ENCODE data around the gene ATP6AP1.

The ATP6AP1 gene

GRCh38 chrX:154419189-154419588, 9.3 kb upstream of the ATP6AP1 start:
- in situ Hi-C loops (cut with HindIII; ENCODE audit: low pct_ligation_motif_present, low pct_unique_long_range_greater_than_20kb, low sequenced_read_pairs), result no loop called here

DNA sequence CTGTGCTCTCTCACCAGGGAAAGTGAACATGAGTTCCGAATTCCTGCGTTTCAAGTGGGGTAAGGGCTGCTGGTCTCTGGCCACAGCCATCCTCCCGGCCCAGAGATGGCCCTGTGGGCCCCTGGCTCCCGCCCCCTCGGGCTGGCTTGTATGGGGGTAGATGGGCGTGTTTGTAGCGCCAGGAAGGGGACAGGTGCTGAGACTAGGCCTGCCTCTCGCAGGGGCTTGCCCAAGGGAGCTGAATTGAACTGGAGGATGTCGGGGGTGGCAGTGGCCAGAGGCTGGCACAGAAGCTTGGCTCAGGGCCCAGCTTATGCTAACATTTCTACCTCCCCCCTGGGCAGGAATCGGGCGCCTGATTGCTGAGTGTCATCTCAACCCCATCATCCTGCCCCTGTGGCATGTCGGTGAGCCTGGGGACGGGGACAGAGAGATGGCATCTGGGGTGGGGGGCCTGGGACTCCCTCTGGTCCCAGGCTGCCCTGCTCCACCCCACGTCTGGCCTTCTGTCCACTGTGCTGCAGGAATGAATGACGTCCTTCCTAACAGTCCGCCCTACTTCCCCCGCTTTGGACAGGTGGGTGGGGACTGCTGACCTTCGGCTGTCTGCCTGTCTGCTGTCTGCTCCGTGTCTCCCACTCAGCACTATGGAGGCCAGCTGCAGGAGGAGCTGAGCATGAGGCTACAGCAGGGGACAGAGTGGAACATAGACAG, 8.6 kb upstream of the ATP6AP1 start:
- in situ Hi-C loops (cut with HindIII; ENCODE audit: low pct_ligation_motif_present, low pct_unique_long_range_greater_than_20kb, low sequenced_read_pairs), result no loop called here
- DNase-seq, result no peak

More at GRCh38 chrX:154419189-154419588, 9.3 kb upstream of the ATP6AP1 start:
- no peak for DNase-seq

DNA sequence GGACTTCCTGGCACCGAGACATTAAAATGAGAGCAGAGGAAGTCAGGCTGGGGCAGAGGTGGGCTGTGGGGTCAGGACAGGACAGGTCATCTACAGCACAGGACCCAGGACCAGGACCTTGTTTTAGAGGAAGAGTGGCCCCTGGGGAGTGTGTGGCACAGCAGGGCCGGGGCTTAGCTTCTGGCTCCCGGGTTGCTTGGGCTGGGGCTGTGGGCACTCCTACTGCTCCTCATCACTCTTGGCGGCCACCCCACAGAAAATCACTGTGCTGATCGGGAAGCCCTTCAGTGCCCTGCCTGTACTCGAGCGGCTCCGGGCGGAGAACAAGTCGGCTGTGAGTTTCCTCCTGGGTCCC, 8.1 kb upstream of the ATP6AP1 start:
- DNase-seq, result no peak
- in situ Hi-C loops (cut with HindIII; ENCODE audit: low pct_ligation_motif_present, low pct_unique_long_range_greater_than_20kb, low sequenced_read_pairs), result no loop called here

- DNase-seq, result no peak
These were observed 1.3 kb upstream of the ATP6AP1 start for GRCh38 chrX:154426916-154427770.

DNA sequence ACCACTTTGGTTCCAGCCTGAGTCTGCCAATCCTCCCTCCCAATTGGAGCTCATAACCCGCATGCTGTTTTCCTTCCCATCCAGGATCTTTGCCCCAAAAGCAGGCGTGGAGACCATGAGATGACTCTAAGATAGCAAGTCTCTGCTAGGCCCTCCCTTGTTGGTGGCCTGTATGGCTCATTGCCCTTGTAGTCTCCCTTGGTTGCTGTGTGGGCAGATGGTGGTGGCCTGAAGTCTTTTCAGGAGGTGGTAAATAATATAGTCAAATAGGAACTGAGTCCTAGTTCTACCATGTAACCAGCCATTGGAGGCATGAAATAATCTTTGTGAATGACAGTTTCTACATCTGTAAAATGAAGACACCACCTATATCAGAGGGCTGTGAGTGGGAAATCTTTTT, 1.2 kb downstream of the ATP6AP1 start:
- no peak for DNase-seq
- in situ Hi-C loops (cut with HindIII; ENCODE audit: low pct_ligation_motif_present, low pct_unique_long_range_greater_than_20kb, low sequenced_read_pairs), result no loop called here

More at GRCh38 chrX:154426916-154427770, 1.3 kb upstream of the ATP6AP1 start:
- in situ Hi-C loops (cut with HindIII; ENCODE audit: low pct_ligation_motif_present, low pct_unique_long_range_greater_than_20kb, low sequenced_read_pairs), result no loop called here

GRCh38 chrX:154430479-154430878, 2.0 kb downstream of the ATP6AP1 start:
- in situ Hi-C loops (cut with HindIII; ENCODE audit: low pct_ligation_motif_present, low pct_unique_long_range_greater_than_20kb, low sequenced_read_pairs), result no loop called here
- DNase-seq, result no peak

DNA sequence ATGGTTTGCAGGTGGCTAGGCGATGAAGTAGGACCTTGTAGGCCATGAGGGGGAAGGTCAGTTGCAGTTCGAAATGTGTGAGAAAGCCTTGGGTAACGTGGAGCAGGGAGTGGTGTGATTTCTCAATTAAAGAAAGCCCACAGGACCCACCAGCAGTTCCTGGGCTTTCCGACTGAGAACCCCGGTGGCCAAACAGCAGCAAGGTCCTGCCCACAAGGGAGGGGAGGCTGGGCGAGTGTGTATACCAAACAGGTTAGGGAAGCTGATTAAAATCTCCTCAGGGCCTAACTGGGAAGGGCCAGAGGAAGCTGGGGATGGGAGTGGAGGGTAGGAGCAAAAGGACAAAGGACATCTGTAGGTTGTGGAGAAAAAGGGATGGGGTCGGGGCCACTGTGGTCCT, 2.4 kb downstream of the ATP6AP1 start:
- in situ Hi-C loops (cut with HindIII; ENCODE audit: low pct_ligation_motif_present, low pct_unique_long_range_greater_than_20kb, low sequenced_read_pairs), result no loop called here
- DNase-seq, result no peak

GRCh38 chrX:154431341-154431740, 2.9 kb downstream of the ATP6AP1 start:
- in situ Hi-C loops (cut with HindIII; ENCODE audit: low pct_ligation_motif_present, low pct_unique_long_range_greater_than_20kb, low sequenced_read_pairs), result no loop called here
- no peak for DNase-seq

DNA sequence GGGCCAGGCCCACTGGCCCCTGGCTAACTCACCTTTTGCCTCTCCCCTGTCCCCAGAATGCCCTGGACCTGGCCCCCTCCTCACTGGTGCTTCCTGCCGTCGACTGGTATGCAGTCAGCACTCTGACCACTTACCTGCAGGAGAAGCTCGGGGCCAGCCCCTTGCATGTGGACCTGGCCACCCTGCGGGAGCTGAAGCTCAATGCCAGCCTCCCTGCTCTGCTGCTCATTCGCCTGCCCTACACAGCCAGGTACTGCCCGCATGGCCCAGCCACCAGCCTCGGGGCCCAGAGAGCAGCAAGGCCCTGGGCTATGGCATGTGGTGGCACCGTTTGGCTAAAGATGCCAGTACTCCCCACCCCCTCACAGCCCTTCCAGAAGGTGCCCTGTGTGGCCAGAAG, 3.7 kb downstream of the ATP6AP1 start:
- no peak for DNase-seq
- in situ Hi-C loops (cut with HindIII; ENCODE audit: low pct_ligation_motif_present, low pct_unique_long_range_greater_than_20kb, low sequenced_read_pairs), result no loop called here

DNA sequence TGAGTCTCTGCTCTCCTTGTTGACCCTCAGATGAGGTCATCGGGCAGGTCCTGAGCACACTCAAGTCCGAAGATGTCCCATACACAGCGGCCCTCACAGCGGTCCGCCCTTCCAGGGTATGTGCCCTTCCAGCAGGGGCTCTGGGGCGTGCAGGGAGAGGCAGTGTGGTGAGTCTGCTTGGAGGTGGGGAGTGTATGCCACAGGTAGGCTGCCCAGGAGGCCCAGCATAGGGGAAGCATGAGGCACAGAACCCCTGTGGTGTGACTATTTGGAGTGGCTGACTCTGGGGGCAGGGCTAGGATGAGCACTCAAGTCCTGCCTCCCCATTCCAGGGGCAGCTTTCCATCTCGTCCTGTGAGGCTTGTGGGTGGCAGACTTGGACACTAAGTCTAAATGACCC, 5.1 kb downstream of the ATP6AP1 start:
- in situ Hi-C loops (cut with HindIII; ENCODE audit: low pct_ligation_motif_present, low pct_unique_long_range_greater_than_20kb, low sequenced_read_pairs), result no loop called here
- DNase-seq, result no peak

GRCh38 chrX:154434394-154435168, 6.1 kb downstream of the ATP6AP1 start:
- DNase-seq, result no peak
- in situ Hi-C loops (cut with HindIII; ENCODE audit: low pct_ligation_motif_present, low pct_unique_long_range_greater_than_20kb, low sequenced_read_pairs), result no loop called here

GRCh38 chrX:154435171-154435733, 6.8 kb downstream of the ATP6AP1 start:
- DNase-seq, result no peak
- in situ Hi-C loops (cut with HindIII; ENCODE audit: low pct_ligation_motif_present, low pct_unique_long_range_greater_than_20kb, low sequenced_read_pairs), result no loop called here

DNA sequence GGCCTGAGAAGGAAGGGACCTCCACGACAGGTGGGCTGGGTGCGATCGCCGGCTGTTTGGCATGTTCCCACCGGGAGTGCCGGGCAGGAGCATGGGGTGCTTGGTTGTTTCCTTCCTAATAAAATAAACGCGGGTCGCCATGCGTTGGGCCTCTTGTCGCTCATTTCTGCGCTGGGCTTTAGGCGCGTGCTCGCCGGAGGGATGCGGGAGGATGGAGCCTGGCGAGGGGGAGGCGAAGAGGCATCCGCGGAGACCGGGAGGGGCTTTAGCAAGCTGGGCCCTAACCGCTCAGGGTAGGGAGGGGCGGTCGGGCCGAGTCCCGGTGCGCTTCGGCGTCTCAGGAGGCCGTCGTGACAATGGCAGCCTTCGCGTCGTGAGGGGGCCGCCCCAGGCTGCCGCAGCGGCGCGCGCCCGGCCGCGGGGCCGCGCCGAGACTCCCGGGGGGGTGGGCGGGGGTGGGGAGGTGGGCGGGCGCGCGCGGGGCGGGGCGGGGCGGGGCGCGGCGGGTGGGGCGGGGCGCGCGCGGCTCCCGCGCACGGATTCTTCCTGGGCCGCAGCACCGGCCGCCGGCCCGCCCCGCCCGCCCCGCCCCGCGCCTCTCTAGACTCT, 8.0 kb downstream of the ATP6AP1 start:
- in situ Hi-C loops (cut with HindIII; ENCODE audit: low pct_ligation_motif_present, low pct_unique_long_range_greater_than_20kb, low sequenced_read_pairs), result no loop called here
- peak; percentile 13 for DNase-seq

GRCh38 chrX:154436983-154437752, 8.7 kb downstream of the ATP6AP1 start, which contains the start of gene GDI1:
Gene GDI1 (plus strand): TSS chrX:154437154. CDS start chrX:154437255, 101 bp downstream.
- DNase-seq, result peak; percentile 31
- in situ Hi-C loops (cut with HindIII; ENCODE audit: low pct_ligation_motif_present, low pct_unique_long_range_greater_than_20kb, low sequenced_read_pairs), result no loop called here

DNA sequence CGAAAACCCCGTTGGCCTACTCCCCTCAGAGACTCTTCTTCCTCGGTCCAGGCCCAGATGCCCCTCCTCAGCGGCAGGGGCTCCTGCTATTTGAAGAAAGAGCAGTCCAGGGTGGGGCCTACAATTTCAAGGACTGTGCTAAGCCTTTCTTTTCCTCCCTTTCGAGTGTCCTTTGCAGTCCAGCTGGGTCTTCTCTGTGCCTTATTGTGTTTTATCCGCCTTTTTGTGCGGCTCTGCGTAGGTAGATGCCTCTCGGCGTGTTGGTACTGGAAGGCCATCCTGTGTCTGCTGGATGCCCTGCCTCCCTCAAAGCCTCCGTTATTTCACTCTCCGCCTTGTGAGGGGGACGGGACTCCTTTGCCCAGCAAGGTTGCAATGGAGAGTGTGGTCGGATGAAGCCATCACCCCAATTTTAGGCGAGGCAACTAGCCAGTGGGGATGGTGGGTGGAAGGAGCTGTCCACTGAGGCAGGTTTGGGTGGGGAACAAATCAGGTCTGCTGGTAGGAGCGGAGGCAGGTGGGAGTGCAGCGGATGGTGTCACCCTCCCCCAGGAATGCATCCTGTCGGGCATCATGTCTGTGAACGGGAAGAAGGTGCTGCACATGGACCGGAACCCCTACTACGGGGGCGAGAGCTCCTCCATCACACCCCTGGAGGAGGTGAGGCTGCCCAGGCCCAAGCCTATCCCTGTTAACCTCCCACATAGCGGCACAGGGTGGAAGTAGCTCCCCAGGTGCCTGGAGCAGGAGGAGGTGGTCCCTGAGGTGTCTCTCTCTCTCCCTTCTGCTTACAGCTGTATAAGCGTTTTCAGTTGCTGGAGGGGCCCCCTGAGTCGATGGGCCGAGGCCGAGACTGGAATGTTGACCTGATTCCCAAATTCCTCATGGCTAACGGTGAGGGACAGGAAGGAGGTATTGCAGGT, 9.8 kb downstream of the ATP6AP1 start:
- in situ Hi-C loops (cut with HindIII; ENCODE audit: low pct_ligation_motif_present, low pct_unique_long_range_greater_than_20kb, low sequenced_read_pairs), result no loop called here
- DNase-seq, result no peak

DNA sequence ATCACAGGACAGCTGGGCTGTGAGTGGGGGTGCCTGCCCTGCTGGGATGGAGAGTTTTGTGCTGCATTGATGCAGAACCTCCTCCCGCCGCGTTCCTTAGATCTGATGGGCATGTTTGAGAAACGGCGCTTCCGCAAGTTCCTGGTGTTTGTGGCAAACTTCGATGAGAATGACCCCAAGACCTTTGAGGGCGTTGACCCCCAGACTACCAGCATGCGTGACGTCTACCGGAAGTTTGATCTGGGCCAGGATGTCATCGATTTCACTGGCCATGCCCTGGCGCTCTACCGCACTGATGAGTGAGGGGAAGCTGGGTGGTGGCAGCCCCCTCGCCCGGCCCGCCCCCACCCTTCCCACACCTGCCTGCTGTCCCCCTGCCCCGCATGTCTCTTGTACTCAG, 11.4 kb downstream of the ATP6AP1 start:
- in situ Hi-C loops (cut with HindIII; ENCODE audit: low pct_ligation_motif_present, low pct_unique_long_range_greater_than_20kb, low sequenced_read_pairs), result no loop called here
- no peak for DNase-seq
